GM10266 (cell line): ENCODE measurements around the gene PTGER4.

ENCODE experiments used
- DNase-seq: peaks from one replicate; pipeline ENCODE4 v3.0.0; 2012; ENCODE audit errors: extremely low spot score
- CTCF ChIP-seq: IDR thresholded peaks from 2 replicates; pipeline ENCODE4 v1.5.1; 2012; ENCODE audit warnings: mild to moderate bottlenecking, low read depth; ENCODE audit not compliant: control insufficient read depth, insufficient read depth; ENCODE audit errors: missing control alignments

PTGER4 gene

GRCh38 chr5:40648150-40648549, 31.6 kb upstream of the PTGER4 start:
- no peak for DNase-seq
- TF ChIP-seq CTCF, result no peak

GRCh38 chr5:40649463-40650030, 30.2 kb upstream of the PTGER4 start:
- DNase-seq, result no peak
- TF ChIP-seq CTCF, result no peak

GRCh38 chr5:40651201-40651600, 28.5 kb upstream of the PTGER4 start:
- no peak for DNase-seq
- TF ChIP-seq CTCF, result no peak

GRCh38 chr5:40652441-40653220, 27.1 kb upstream of the PTGER4 start:
- no peak for TF ChIP-seq CTCF
- no peak for DNase-seq

GRCh38 chr5:40653221-40654022, 26.3 kb upstream of the PTGER4 start:
- TF ChIP-seq CTCF, result no peak

GRCh38 chr5:40654377-40654991, 25.2 kb upstream of the PTGER4 start:
- DNase-seq, result no peak
- TF ChIP-seq CTCF, result no peak

More at GRCh38 chr5:40653221-40654022, 26.3 kb upstream of the PTGER4 start:
- DNase-seq, result no peak
